ENCODE data around the gene NOX3.
A peak's percentile ranks its signal among the peaks of the same experiment; 100 is the strongest.

NOX3 gene

GRCh38 chr6:155429321-155429893 is 26.2 kb downstream of the NOX3 start:
- no peak for DNase-seq

GRCh38 chr6:155426408-155426945 is 29.2 kb downstream of the NOX3 start:
- no peak for DNase-seq

GRCh38 chr6:155424181-155424580 is 31.5 kb downstream of the NOX3 start:
- no peak for DNase-seq

GRCh38 chr6:155422635-155423034 is 33.0 kb downstream of the NOX3 start:
- DNase-seq = no peak

GRCh38 chr6:155420492-155420891 is 35.1 kb downstream of the NOX3 start:
- DNase-seq = no peak

- DNase-seq = no peak
These were observed 36.5 kb downstream of the NOX3 start for GRCh38 chr6:155419161-155419560.

- DNase-seq = peak in 2 of 3 experiments; percentile 84 to 97
These were observed 37.5 kb downstream of the NOX3 start for GRCh38 chr6:155418017-155418761.

- DNase-seq = peak in 2 of 3 experiments; percentile 42 to 69
These were observed 38.2 kb downstream of the NOX3 start for GRCh38 chr6:155417454-155417853.

- DNase-seq = no peak
These were observed 39.7 kb downstream of the NOX3 start for GRCh38 chr6:155415953-155416352.

GRCh38 chr6:155414049-155414448 is 41.6 kb downstream of the NOX3 start:
- no peak for DNase-seq

GRCh38 chr6:155412335-155412734 is 43.3 kb downstream of the NOX3 start:
- DNase-seq = no peak

- DNase-seq = peak in 2 of 3 experiments; percentile 13 to 58
These were observed 44.2 kb downstream of the NOX3 start for GRCh38 chr6:155411154-155412052.

GRCh38 chr6:155409391-155409790 is 46.2 kb downstream of the NOX3 start:
- no peak for DNase-seq

- DNase-seq = no peak
These were observed 46.7 kb downstream of the NOX3 start for GRCh38 chr6:155408981-155409380.

GRCh38 chr6:155408231-155408630 is 47.4 kb downstream of the NOX3 start:
- DNase-seq = no peak

GRCh38 chr6:155406801-155407200 is 48.8 kb downstream of the NOX3 start:
- DNase-seq = no peak

GRCh38 chr6:155404937-155405336 is 50.7 kb downstream of the NOX3 start:
- DNase-seq = peak in 2 of 3 experiments; percentile 10 to 54

- no peak for DNase-seq
These were observed 52.9 kb downstream of the NOX3 start for GRCh38 chr6:155402656-155403304.

GRCh38 chr6:155400654-155400965 is 55.0 kb downstream of the NOX3 start:
- no peak for DNase-seq

- no peak for DNase-seq
These were observed 55.6 kb downstream of the NOX3 start for GRCh38 chr6:155399745-155400653.

- no peak for DNase-seq
These were observed 56.4 kb downstream of the NOX3 start for GRCh38 chr6:155399062-155399744.

Measured in NCI-H1417 (cell line).